ENCODE results near the gene TIMM22.

DNA sequence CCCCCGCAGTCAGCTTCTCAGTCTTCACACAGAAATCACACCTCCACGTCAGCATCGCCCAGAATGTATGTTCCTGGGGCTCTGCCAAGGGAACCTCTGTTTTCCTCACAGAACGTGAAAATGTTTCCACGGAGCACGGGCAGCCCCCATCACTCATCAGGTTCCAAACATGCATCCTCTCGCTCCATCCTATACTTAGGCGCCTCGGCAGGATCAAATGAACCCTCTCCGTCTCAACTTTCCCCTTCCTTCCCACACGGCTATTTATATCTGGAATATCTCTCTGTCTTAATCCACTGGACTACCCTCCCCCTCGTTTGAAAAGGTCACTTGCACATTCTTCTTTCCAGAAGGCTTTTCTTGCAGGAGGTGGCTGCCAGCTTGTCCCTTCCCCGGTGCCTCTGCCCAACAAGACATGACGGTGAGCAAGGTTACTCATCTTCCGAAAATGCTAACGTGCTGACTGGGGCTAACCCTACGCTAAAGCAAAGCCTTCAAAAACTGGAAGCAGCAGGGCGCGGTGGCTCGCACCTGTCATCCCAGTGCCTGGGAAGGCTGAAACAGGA, 39.0 kb upstream of the TIMM22 start:
- TF ChIP-seq CTCF (IDR thresholded peaks at IDR 0.05; ENCODE audit: low read depth, low read length, poor library complexity, severe bottlenecking), result no peak
- no peak for TF ChIP-seq EZH2phosphoT487 (IDR thresholded peaks at IDR 0.05; ENCODE audit: borderline replicate concordance, low read length)
